Lung (tissue), 12 donors: ENCODE results near the gene CYB5B. TPM values are rescaled to one million over a fixed set of nuclear protein-coding genes. Genes with fewer than 3 reads are reported as not detected.

Experiments
- ATAC-seq: fragments of 200-7000 bp; cut with Tn5 transposase; one replicate; pipeline ENCODE4 v1.9.1; 2020; ENCODE audit warnings: moderate number of reproducible peaks; ENCODE audit not compliant: insufficient read depth, low FRiP score
- DNase-seq, 3 donors: peaks; one replicate each; pipeline ENCODE4 v3.0.0-alpha.2; 2013 to 2017
- H3K27ac ChIP-seq, 2 donors: one replicate each; pipeline ENCODE4 v1.5.1; 2013; ENCODE audit warnings: mild to moderate bottlenecking in 2 of 2, moderate library complexity in 2 of 2, control low read depth in 1 of 2, inconsistent platforms in 1 of 2, low read depth in 1 of 2, low read length in 1 of 2
- H3K27me3 ChIP-seq, 3 donors: one replicate each; pipeline ENCODE4 v1.5.1; 2013; ENCODE audit warnings: low read length in 2 of 3; ENCODE audit not compliant: control insufficient read depth in 3 of 3, insufficient read depth in 3 of 3
- H3K36me3 ChIP-seq, 4 donors: one replicate each; pipeline ENCODE4 v1.5.1; 2013; ENCODE audit warnings: low read length in 4 of 4, mild to moderate bottlenecking in 1 of 4, moderate library complexity in 1 of 4; ENCODE audit not compliant: control insufficient read depth in 4 of 4, insufficient read depth in 4 of 4
- H3K4me1 ChIP-seq, 5 donors: one replicate each; pipeline ENCODE4 v1.5.1; 2013; ENCODE audit warnings: low read length in 5 of 5, mild to moderate bottlenecking in 2 of 5, moderate library complexity in 1 of 5; ENCODE audit not compliant: control insufficient read depth in 5 of 5, insufficient read depth in 5 of 5
- H3K4me3 ChIP-seq: one replicate; pipeline ENCODE4 v1.5.1; 2013; ENCODE audit warnings: mild to moderate bottlenecking, control low read depth, moderate library complexity
- H3K9ac ChIP-seq, 2 donors: one replicate each; pipeline ENCODE4 v1.5.1; 2013; ENCODE audit warnings: low read length in 2 of 2, control low read depth in 1 of 2; ENCODE audit not compliant: insufficient read depth in 1 of 2
- H3K9me3 ChIP-seq, 4 donors: one replicate each; pipeline ENCODE4 v1.5.1; 2013; ENCODE audit warnings: low read length in 3 of 4, mild to moderate bottlenecking in 1 of 4, moderate library complexity in 1 of 4; ENCODE audit not compliant: control insufficient read depth in 4 of 4, insufficient read depth in 3 of 4
- WGBS, 2 donors: extraction: QIAGEN DNeasy Blood & Tissue Kit; methylation state at CpG; one replicate each; pipeline ENCODE4 v1.1.7; 2013; 5-methylcytosine and 5-hydroxymethylcytosine counted together
- polyA plus RNA-seq, 2 donors: library from polyadenylated mRNA; stranded (reverse); fragments of 200-250 nt; gene quantifications; one replicate each; pipeline ENCODE4 v1.2.1, GENCODE V29; 2013
- total RNA-seq, 2 donors: library from RNA; depleted of rRNA in 1 of 2; stranded (reverse); fragments of >200 nt in 1 of 2; gene quantifications; one replicate each; pipeline ENCODE4 v1.2.1, GENCODE V29; 2014 to 2021
- TF ChIP-seq, protein P1 (sequence below): IDR thresholded peaks from 2 replicates; pipeline ENCODE4 v1.5.1; 2012; ENCODE audit warnings: mild to moderate bottlenecking; ENCODE audit errors: control extremely low read depth, extremely low read depth
- donor health status: control.
- donor health status: control.
- donor health status: Bipolar disorder and iron deficiency.
- donor health status: healthy.
- donor health status: DM: yes; HTN: yes; CAD: no.

Gene CYB5B
- total and polyA plus RNA-seq, 4 donors = 68.1 to 103 (median 75.7) TPM

DNA sequence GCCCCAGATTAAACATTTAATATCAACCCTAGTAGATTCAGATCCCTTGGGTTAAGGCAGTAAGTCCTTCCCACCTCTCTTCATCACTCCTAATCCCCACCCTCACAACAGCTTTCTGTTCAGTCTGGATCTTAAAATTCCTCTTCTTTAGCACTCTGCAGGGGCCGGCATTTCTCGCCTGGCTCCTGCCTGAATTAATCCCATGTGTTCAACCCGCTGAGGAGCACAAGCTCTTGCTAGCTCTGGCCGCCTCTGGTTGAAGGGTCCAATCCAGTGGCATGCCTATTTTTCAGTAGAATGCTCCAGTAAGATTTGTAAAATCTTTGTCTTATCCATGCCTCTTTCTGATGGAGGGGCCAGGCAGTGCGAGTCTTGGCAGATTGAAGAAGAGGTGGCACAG is 59.2 kb downstream of the CYB5B start:
- no peaks in the 10 kb centered on the region for H3K27me3 ChIP-seq
- H3K36me3 ChIP-seq = no peaks in the 10 kb centered on the region
- no peak overlapping the region for H3K27ac ChIP-seq
- TF ChIP-seq, protein P1, sequence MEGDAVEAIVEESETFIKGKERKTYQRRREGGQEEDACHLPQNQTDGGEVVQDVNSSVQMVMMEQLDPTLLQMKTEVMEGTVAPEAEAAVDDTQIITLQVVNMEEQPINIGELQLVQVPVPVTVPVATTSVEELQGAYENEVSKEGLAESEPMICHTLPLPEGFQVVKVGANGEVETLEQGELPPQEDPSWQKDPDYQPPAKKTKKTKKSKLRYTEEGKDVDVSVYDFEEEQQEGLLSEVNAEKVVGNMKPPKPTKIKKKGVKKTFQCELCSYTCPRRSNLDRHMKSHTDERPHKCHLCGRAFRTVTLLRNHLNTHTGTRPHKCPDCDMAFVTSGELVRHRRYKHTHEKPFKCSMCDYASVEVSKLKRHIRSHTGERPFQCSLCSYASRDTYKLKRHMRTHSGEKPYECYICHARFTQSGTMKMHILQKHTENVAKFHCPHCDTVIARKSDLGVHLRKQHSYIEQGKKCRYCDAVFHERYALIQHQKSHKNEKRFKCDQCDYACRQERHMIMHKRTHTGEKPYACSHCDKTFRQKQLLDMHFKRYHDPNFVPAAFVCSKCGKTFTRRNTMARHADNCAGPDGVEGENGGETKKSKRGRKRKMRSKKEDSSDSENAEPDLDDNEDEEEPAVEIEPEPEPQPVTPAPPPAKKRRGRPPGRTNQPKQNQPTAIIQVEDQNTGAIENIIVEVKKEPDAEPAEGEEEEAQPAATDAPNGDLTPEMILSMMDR = no peak
- 94 to 95% methylated on average over 5 of the region's 5 CpGs for WGBS, 2 donors
- H3K4me3 ChIP-seq = no peak overlapping the region
- ATAC-seq (no peak), DNase-seq (no peak)
- no peak overlapping the region for H3K9ac ChIP-seq
- H3K4me1 ChIP-seq = peaks cover 0 to 20% (median 4%) of the 10 kb centered on the region in 5 donors
- H3K9me3 ChIP-seq = no peaks in the 10 kb centered on the region

DNA sequence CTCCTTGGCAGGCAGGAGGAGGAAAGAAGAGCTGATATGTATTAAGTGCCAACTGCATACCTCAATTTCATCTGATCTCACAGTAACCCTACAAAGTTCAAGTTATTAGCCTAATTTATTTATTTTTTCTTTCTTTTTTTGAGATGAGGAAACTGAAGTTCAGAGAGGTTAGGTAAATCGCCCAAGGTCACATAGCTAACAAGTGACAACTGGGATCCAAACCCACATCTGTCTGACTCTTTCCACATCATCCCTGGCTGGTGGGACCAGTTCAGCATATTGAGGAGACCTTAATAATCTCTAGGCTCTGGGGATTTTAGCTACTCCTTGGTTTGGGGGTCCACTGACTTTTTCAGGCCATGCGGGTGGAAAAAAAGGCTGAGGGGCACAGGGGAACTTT is 60.9 kb downstream of the CYB5B start:
- no peaks in the 10 kb centered on the region for H3K27me3 ChIP-seq
- H3K9me3 ChIP-seq = no peaks in the 10 kb centered on the region
- H3K27ac ChIP-seq = no peak overlapping the region
- no peak overlapping the region for H3K9ac ChIP-seq
- H3K4me3 ChIP-seq = no peak overlapping the region
- TF ChIP-seq, protein P1 = no peak
- peaks cover 0 to 20% (median 4%) of the 10 kb centered on the region in 5 donors for H3K4me1 ChIP-seq
- DNase-seq (no peak), ATAC-seq (no peak)
- no peaks in the 10 kb centered on the region for H3K36me3 ChIP-seq
- WGBS, 2 donors = 91 to 95% methylated on average over 2 of the region's 2 CpGs

DNA sequence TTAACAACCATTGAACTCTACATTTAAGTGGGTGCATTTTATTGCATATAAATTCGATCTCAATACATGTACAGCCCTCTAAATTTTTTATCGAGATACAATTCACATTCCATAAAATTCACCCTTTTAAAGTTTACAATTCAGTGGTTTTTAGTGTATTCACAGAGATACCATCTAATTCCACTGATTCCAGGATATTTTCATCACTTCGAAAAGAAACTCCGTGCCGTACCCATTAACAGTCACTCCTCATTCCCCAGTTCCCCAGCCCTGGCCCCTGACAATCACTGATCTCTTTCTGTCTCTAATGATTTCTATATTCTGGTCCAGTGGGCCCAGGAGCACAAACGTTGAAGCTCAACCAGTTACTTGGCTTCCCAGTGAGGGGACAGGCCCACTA is 61.4 kb downstream of the CYB5B start:
- Histone ChIP-seq H3K4me1 (peaks cover 0 to 20% (median 4%) of the 10 kb centered on the region in 5 donors), H3K9me3 (no peaks in the 10 kb centered on the region), H3K27me3 (no peaks in the 10 kb centered on the region), H3K27ac (no peak overlapping the region), H3K36me3 (no peaks in the 10 kb centered on the region), H3K4me3 (no peak overlapping the region), H3K9ac (no peak overlapping the region)
- 94 to 99% methylated on average over 6 of the region's 6 CpGs for WGBS, 2 donors
- TF ChIP-seq, protein P1 = no peak
- no peak for ATAC-seq
- DNase-seq = no peak

DNA sequence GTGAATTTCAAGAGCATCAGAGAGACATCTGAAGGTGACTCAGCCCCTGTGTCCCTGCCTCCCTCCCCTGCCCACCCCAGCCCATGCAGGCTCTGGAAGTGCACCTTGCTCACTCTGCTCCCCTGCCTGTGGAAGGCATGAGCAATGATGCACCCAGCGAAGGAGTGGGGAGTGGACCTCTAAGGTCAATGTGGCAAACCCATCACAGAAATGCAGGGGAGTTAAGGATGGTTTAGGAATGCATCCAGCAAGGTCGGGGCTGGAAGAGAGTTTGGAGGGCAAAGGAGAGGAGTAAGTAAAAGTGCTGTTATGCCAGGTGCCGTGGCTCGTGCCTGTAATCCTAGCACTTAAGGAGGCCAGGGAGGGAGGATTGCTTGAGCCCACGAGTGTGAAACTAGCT is 61.9 kb downstream of the CYB5B start:
- TF ChIP-seq, protein P1 = no peak
- 91 to 93% methylated on average over 5 of the region's 5 CpGs for WGBS, 2 donors

More for the DNA sequence above, 61.9 kb downstream of the CYB5B start:
- H3K27ac ChIP-seq = no peak overlapping the region
- no peak for ATAC-seq
- no peak for DNase-seq
- H3K27me3 ChIP-seq = no peaks in the 10 kb centered on the region
- no peak overlapping the region for H3K4me3 ChIP-seq
- no peaks in the 10 kb centered on the region for H3K36me3 ChIP-seq
- H3K4me1 ChIP-seq = peaks cover 0 to 16% (median 4%) of the 10 kb centered on the region in 5 donors
- no peaks in the 10 kb centered on the region for H3K9me3 ChIP-seq
- H3K9ac ChIP-seq = no peak overlapping the region
